Measurements from ENCODE around the gene CCNYL1.
A peak's percentile ranks its signal among the peaks of the same experiment; 100 is the strongest.
"Not testable (repeated sequence)": the region's sequence is repeated elsewhere in the genome, so short reads cannot be mapped to it uniquely, and the experiment has no call there.

The CCNYL1 gene

DNA sequence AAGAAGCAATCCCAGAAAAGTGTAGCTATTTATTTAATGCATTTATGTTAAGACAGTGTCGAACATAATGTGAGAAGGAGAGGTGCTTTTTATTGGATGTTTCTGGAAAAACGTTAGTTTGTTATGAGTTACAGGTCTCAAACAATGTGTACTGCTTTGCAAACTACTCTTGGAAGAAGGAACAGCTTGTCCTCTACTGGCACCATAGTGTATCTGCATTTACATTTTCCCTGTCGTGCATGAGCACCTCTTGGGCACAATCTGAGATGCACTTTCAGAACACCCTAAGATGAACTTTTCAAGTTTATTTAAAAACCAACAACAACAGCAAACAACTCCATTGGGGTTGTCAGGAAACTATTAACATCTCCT is 22.8 kb downstream of the CCNYL1 start:
- peak; percentile 39 for FAIRE-seq
- peak; percentile 45 for DNase-seq (ENCODE audit: low spot score)

DNA sequence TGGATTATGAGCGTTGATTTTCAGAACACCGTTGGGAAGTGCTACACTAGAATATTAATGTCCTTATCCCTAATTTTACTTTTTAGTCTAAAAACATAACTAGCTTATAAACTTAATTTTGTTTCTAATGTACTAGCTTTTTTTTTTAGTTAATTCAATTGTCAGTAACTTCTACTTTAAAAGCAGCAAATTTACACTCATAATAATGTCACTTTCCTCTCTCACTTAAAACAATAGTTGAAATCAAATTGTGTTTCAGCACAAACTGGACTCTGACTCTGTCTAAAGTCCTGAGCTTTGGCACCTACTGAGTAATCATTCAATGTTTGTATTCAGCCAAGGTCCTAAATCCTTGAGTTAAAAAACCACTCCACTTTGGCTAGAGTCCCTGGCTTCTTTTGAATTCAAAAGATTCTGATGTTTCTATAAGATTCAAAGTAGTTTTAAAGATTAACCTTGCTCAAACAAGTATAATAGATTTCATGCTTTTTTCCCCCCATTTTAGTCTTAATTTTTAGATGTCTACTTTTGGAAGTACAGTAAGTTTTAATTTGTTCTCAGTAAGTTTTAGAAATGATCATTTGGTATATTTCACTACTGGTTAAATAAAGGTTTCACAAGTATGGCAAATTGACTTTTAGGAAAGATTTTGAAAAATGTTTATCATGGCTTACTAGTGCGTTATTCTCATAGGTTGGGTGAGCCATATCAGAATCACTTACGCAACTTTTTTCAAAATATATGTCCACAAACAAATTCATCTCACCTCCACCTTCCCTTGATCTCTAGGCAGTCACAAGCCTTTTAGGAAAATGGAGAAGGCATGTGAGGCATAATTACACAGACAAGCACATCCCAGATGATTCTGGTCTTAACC is 23.4 kb downstream of the CCNYL1 start:
- no peak for FAIRE-seq
- no peak for DNase-seq (ENCODE audit: low spot score)

DNA sequence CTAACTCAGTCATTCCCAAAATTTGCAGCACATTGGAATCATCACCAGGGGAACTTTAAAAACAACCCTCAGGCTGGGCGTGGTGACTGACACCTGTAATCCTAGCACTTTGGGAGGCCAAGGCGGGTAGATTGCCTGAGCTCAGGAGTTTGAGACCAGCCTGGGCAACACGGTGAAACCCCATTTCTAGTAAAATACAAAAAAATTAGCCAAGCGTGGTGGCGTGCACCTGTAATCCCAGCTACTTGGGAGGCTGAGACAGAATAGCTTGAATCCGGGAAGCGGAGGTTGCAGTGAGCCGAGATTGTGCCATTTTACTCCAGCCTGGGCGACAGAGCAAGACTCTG is 24.0 kb downstream of the CCNYL1 start:
- DNase-seq (ENCODE audit: low spot score); FAIRE-seq: not testable (repeated sequence)

DNA sequence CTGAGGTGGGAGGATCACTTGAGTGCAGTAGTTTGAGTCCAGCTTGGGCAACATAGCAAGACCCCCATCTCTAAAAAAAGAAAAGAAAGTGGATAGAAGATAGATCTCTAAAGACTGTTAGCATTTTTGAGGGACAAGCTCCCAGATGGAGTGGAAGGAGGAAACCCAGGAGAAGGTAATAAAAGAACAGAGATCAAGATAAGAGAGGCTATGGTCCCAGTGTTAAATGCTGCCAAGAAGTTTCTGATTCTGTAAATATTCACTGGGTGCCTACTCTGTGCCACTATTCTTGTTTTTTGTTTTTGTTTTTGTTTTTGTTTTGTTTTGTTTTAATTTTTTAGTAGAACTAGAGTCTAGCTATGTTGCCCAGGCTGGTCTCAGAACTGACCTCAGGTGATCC is 32.1 kb downstream of the CCNYL1 start:
- no peak for FAIRE-seq
- no peak for DNase-seq (ENCODE audit: low spot score)

DNA sequence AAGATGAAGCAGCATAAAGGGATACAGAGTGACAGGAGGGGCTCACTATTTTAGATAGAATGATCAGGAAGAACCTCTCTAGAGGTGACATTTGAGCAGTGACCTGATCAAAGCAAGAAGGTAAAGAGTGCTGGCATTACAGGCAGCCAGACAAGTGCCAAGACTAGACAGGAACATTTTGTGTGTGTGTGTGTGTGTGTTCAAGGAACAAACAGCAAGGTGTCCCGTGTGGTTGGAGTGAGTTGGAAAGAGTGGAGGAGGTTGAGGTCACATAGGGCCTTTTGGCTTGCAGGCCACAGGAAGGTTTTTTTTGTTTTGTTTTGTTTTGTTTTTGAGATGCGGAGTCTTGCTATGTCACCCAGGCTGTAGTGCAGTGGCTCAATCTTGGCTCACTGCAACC is 32.6 kb downstream of the CCNYL1 start:
- FAIRE-seq: no peak

DNA sequence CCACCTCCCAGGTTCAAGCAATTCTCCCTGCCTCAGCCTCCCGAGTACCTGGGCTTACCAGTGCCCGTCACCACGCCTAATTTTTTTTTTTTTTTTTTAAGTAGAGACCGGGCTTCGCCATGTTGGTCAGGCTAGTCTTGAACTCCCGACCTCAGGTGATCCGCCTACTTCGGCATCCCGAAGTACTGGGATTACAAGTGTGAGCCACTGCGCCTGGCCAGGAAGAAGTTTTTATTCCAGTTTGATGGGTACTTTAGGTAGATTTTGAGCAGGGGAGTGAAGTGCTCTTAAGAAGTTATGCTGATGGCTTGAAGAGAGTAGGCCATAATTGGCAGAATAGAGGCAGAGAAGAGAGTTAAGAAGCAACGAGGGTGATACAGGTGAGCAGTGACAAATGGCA is 33.0 kb downstream of the CCNYL1 start:
- FAIRE-seq: no peak
- no peak for DNase-seq (ENCODE audit: low spot score)

More for the DNA sequence above, 32.6 kb downstream of the CCNYL1 start:
- no peak for DNase-seq (ENCODE audit: low spot score)

DNA sequence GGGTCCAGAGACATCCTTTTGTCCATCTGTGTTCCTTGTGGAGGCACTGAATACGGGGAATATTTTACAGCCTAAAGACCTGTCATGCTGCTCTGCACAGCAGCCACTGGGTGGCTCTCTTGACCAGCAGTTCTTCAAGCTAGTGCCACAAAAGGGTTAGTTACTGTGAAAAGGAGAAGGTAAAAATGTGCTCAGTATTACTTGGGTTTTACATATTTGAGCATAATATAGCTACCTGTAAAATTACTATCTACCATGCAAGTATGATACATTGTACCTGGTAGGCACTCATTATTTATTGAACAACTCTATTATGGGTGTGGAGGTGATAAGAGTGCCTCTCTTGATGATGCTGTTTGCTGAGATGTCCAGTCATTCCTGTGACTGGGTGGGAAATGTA is 34.7 kb downstream of the CCNYL1 start:
- FAIRE-seq (no peak), DNase-seq (ENCODE audit: low spot score) (peak; percentile 59)

DNA sequence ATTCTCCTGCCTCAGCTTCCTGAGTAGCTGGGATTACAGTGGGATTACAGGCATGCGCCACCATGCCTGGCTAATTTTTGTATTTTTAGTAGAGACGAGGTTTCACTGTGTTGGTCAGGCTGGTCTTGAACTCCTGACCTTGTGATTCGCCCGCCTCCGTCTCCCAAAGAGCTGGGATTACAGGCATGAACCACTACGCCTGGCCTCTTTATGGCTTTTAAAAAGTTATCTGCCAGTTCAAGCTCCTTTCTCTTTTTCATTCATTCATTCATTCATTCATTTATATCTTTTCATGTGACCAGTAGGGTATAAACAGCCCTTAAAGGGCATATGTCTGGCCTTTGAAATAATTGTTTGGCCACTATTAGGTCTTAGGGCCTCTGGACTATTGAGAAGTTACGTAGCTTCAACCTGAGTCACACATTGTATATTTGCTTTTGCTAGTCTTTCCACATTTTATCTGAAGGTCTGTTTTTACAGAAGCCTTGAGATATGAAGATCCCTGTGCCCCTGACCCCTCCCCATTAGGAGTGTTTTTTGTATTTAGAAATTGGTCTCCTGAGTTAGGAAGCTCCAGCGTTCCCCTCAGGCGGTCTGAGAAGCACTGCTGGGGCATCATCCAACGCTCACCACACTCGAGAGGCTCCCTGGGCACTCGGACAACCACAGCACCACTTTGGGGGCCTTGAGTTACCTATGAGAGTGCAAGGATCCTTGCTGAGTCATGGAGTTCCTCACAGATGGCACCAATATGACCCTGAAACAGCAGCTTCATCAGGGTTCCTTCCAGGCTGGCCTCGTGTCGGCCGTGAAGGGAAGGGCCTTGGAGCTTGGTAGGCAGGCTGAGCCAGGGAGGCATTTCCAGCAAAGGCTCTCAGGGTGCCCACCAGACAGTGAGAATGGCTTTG is 36.5 kb downstream of the CCNYL1 start:
- FAIRE-seq (no peak), DNase-seq (ENCODE audit: low spot score) (no peak)

DNA sequence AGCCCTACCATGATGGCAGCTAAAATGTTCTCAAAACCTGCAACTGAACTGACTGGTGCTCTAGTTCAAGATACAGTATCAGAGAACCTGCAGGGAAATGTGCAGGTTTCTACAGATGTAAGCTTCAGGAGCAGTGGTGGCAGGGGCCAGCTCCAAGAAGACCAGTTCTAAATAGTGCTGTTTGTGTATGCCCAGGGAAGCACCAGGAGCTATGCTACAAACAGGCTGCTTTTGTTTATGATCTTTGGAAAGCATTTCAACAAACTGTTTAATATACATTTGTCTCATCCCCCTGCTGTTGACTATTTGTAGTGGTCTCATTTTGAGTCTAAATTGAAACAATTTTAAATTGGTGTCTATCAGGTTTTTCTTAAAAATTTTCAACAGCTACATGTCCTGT is 37.6 kb downstream of the CCNYL1 start:
- no peak for FAIRE-seq
- no peak for DNase-seq (ENCODE audit: low spot score)

DNA sequence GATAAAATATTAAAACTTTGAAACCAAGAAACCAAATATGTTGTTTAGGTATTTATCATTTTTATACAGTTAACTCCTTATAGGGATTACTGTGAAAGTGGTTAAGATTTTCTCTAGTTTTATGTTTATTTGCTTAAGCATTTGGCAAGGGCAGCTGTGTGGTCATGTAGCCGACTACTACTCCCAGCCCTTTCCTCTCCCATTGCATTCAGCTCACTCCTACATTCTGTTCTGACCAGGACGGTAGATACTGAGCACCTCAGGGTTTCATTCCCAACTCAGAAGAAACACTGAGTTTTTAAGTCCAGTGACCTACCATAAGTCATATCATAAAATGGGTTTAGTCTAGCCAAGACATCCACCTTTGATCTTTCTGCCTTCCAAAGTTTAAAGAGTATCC is 38.4 kb downstream of the CCNYL1 start:
- FAIRE-seq (no peak), DNase-seq (ENCODE audit: low spot score) (no peak)

DNA sequence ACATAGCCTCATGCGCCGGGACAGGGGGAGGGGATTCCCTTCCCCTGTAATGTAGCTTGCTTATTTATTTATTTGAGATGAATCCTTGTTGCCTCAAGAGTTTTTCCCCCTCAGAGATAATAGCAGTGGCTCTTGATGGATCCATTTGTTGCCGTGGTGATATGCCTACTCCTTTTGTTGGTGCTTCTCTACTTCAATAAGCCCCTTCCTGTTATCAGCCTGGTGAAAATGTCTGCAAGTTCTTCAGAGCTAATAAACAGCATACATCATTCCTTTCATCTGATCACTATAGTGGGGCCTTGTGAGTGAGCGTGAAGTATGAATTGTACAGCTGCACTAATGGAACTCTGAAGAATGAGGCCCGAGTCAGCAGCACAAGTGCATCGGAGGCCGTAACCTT is 38.9 kb downstream of the CCNYL1 start:
- FAIRE-seq: no peak
- DNase-seq (ENCODE audit: low spot score): no peak

DNA sequence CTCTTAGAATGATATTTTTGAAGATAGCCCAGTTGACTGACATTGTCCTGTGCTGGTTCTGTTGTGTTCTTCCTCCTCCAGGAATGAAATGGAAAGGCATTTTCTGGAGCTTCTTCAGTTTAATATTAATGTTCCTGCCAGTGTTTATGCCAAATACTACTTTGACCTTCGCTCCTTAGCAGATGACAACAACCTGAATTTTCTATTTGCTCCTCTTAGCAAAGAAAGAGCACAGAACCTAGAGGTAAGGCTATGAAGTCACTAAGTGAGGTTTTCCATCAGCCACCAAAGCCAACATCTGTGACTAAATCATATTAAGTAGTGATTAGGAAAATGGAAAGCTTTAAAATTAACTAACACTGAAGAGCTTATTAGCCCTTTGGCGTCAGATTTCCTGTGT is 39.4 kb downstream of the CCNYL1 start:
- DNase-seq (ENCODE audit: low spot score) (no peak), FAIRE-seq (no peak)

DNA sequence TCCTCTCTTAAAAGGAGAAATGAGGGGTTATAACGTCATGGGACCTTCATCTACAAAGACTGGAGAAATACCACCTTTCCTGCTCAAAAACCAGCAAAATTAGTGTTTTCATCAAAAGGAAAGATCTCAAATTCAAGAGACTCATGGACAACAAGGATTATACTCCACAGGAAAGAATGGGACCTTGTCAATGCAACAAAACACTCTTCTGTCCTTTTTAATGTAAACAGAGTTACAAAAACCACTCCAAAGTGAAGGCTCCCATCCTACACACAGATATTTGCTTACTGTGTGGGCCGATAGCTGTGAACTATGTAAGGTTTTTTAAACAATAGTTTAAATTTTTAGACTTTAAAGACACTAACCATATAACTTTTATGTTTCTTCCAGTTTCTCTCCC is 42.2 kb downstream of the CCNYL1 start:
- not testable (repeated sequence) for DNase-seq (ENCODE audit: low spot score); FAIRE-seq

DNA sequence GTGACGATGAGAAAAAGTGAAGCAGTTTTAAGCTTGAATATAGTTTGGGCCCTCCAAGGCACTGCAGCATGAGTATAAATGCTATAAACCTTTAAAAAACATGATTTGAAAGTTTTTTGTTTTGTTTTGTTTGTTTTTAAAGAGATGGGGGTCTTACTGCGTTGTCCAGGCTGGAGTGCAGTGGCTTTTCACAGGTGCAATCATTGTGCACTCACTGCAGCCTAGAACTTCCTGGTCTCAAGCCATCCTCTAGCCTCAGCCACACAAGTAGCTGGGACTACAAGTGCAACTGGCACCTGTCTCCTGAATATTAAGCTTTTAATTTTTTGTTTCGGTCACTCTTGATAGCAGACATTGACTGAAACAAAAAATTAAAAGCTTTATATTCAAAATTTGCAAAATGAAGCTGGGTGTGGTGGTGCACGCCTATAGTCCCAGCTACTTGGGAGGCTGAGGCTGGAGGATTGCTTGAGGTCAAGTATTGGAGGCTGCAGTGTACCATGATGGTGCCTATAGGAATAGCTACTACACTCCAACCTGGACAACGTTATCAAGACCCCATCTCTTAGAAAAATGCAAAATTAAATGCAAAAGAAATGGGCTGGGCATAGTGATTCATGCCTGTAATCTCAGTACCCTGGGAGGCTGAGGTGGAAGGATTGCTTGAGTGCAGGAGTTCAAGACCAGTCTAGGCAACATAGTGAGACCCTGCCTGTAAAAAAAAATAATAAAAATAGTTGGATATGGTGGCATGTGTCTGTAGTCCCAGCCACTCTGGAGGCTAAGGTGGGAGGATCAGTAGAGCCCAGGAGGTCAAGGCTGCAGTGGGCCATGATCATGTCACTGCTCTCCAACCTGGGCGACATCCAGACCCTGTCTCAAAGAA is 43.3 kb downstream of the CCNYL1 start:
- FAIRE-seq (no peak), DNase-seq (ENCODE audit: low spot score) (no peak)

DNA sequence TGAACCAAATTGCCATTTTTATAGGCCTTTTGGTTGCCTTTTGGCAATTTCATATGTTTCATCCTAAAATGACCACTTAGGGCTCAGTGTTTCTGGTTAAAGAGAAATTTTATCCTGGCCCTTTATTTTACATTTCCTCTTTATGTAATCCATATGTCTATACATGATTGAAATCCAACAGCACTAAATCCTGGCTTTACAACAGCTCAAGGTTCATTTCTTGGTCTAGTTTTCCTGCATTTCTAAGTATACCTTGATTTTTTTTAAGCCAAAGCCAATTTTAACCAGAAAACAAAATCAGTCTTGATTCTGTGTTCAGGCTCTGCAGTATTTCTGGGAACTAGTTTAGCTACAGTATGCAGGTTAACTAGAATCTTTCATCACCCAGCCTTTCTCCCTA is 46.6 kb downstream of the CCNYL1 start:
- no peak for FAIRE-seq

DNA sequence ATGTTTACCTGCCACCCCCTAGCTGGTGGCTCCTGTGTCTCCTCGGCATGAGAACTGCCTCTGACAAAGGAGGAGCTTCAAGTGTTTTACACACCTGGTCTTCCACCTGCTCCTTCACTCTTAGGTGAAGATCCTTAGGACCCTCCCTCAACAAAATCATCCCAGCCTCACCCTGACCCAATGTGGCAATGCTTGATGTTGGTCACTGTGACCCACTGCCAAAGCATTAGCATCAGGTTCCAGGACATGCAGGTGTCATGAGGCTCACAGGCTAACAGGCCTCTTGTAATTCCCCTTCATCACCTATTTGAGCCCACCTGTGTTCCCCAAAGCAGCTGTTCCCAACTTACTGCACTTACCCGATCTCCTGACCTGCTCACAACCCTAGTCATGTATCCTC is 48.5 kb downstream of the CCNYL1 start:
- DNase-seq (ENCODE audit: low spot score): no peak
- FAIRE-seq: no peak

More for the DNA sequence above, 46.6 kb downstream of the CCNYL1 start:
- no peak for DNase-seq (ENCODE audit: low spot score)

DNA sequence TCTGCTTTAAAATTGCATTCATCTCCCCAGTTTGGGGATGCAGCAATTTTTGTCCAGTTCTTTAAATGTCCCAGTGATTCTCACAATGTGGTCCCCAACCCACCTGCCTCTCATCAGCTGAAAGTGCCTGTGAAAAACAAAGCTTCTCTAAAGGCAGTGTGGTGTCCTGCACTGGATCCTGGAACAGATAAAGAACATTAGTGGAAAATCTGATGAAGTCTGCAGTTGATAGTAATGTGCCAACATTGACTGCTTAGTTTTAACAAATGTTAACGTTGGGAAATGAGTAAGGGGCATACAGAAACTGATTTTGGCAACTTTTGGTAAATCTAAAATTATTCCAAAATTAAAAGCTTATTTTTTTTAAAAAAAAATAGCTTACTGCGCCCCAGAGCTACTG is 49.0 kb downstream of the CCNYL1 start:
- DNase-seq (ENCODE audit: low spot score): no peak
- FAIRE-seq: no peak

DNA sequence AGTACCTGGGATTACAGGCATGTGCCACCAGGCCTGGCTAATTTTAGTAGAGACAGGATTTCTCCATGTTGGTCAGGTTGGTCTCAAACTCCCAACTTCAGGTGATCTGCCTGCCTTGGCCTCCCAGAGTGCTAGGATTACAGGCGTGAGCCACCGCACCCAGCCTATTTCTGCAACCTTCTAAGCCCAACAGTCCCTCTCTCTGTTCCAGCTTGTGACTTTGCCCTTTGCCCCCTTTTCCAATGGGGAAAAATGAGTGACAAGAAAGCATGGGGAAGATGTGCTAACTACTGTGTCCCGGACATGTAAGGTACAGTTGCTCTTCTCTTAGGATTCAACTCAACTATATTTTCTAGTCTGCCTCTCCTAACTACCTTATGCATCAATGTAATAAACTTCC is 50.0 kb downstream of the CCNYL1 start:
- FAIRE-seq; DNase-seq (ENCODE audit: low spot score): not testable (repeated sequence)

DNA sequence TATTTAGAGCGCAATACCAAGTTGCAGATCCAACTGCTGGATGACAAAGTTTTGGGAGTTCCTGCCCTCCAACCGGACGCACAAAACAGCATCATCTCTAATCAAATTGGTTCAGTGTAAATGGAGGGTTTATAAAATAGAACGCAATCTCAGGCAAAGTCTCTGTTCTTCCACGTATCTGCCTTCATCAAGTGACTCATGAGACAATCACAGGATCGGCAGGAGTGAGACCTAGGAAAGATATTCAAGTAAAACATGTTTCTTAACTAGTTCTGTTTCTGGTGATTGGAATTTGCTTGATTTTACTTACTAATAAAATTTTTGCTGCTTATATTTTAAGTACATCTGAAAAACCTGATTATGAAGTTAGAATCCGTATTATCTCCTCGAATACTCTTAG is 50.7 kb downstream of the CCNYL1 start:
- no peak for DNase-seq (ENCODE audit: low spot score)

DNA sequence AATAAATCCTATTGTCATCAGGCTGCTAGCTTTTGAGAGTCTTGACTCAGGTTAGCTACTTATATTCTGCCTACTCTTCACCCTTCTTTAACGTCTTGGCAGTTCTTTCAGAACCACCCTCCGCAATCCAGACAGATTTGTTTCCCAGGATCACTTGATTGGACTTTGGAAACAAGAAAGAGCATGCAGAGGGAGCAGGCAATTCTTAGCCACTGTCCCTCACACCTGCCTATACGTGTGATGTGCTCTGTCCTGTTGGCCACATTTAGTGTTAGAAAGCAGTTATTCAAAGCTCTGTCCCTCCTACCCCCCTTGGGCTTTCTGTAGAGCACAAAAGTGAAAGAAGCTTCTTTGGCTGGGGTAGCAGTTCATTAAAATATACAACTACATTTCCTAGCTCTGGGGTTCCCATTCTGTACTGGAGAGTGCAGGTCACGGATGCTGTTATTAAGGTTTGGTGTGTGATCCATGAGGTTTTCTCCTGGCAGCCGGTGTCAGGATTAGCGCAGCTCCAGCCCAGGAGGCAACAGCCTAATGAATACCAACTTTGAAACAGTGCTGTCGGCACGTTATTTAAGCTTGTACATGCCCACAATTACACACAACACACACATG is 52.0 kb downstream of the CCNYL1 start:
- FAIRE-seq: no peak
- DNase-seq (ENCODE audit: low spot score): no peak

More for the DNA sequence above, 50.7 kb downstream of the CCNYL1 start:
- no peak for FAIRE-seq

DNA sequence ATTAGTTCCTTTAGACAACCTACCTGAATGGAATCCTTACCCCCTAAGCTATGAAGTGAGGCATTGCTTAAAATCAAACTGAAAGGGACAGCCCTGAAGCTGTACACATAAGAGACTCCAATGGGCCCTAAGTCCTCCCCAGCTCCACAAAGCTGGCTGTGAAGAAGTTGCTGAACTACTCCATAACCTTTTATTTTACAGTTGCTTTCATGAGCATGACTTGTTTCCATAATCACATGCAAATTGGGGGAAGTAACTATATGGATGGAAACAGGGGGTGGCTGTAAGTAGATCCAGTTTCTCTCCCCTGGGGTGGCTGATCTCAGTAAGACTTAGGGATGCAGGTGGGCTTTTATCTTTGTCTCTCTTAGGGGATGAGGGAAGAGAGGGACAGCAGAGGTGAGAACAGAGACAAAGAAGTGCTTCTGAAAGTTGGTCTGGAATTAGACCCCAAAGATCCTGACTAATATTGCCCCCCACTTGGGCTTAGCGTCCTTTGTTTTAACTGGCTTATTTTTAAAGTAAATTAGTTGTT is 52.7 kb downstream of the CCNYL1 start:
- no peak for DNase-seq (ENCODE audit: low spot score)

More for the DNA sequence above, 52.7 kb downstream of the CCNYL1 start:
- no peak for FAIRE-seq

Measured in RCC 7860 (cell line).